ENCODE results near the gene RNASE7.

The RNASE7 gene

GRCh38 chr14:21068521-21069387, 26.6 kb downstream of the RNASE7 start:
- peak; percentile 49 for DNase-seq (ENCODE audit: low spot score)

- no peak for DNase-seq (ENCODE audit: low spot score)
These were observed 27.4 kb downstream of the RNASE7 start for GRCh38 chr14:21069388-21070082.

- peak; percentile 23 for DNase-seq (ENCODE audit: low spot score)
These were observed 28.0 kb downstream of the RNASE7 start, which contains the start of gene ARHGEF40 for GRCh38 chr14:21070083-21070609. ARHGEF40 (plus strand) TSS chr14:21070304; CDS start chr14:21070397, 93 bp downstream.

GRCh38 chr14:21070610-21071224, 28.6 kb downstream of the RNASE7 start:
- DNase-seq (ENCODE audit: low spot score) = no peak

- no peak for DNase-seq (ENCODE audit: low spot score)
These were observed 29.3 kb downstream of the RNASE7 start for GRCh38 chr14:21071225-21072030.

- DNase-seq (ENCODE audit: low spot score) = no peak
These were observed 29.9 kb downstream of the RNASE7 start for GRCh38 chr14:21072031-21072473.

- DNase-seq (ENCODE audit: low spot score) = no peak
These were observed 30.7 kb downstream of the RNASE7 start for GRCh38 chr14:21072781-21073339.

GRCh38 chr14:21073921-21074320, 31.8 kb downstream of the RNASE7 start:
- DNase-seq (ENCODE audit: low spot score) = no peak

GRCh38 chr14:21074398-21075272, 32.5 kb downstream of the RNASE7 start:
- no peak for DNase-seq (ENCODE audit: low spot score)

- no peak for DNase-seq (ENCODE audit: low spot score)
These were observed 33.7 kb downstream of the RNASE7 start for GRCh38 chr14:21075719-21076437.

- no peak for DNase-seq (ENCODE audit: low spot score)
These were observed 35.5 kb downstream of the RNASE7 start for GRCh38 chr14:21077672-21078071.

- DNase-seq (ENCODE audit: low spot score) = no peak
These were observed 36.1 kb downstream of the RNASE7 start for GRCh38 chr14:21078287-21078686.

- no peak for DNase-seq (ENCODE audit: low spot score)
These were observed 36.6 kb downstream of the RNASE7 start for GRCh38 chr14:21078726-21079125.

GRCh38 chr14:21081521-21082142, 39.5 kb downstream of the RNASE7 start:
- DNase-seq (ENCODE audit: low spot score) = no peak

GRCh38 chr14:21083565-21084325, 41.6 kb downstream of the RNASE7 start:
- DNase-seq (ENCODE audit: low spot score) = no peak

- DNase-seq (ENCODE audit: low spot score) = no peak
These were observed 42.2 kb downstream of the RNASE7 start for GRCh38 chr14:21084396-21084795.

- no peak for DNase-seq (ENCODE audit: low spot score)
These were observed 43.1 kb downstream of the RNASE7 start for GRCh38 chr14:21084998-21085853.
